Adrenal gland (tissue), 12 donors: ENCODE data around the gene GNAL. TPM values are rescaled to one million over a fixed set of nuclear protein-coding genes. Genes with fewer than 3 reads are reported as not detected.

ENCODE experiments used
- DNase-seq, 7 donors: peaks; one replicate each; pipeline ENCODE4 v3.0.0-alpha.2; 2019 to 2020
- H3K27ac ChIP-seq, 5 donors: fragments of 200-600 bp; sonication (generic) in 4 of 5; 1 replicate in 3 of 5; 2 replicates in 2 of 5; pipeline versions ENCODE4 v1.5.1 to v1.8.0; 2016 to 2020; ENCODE audit warnings: mild to moderate bottlenecking in 1 of 5
- H3K27me3 ChIP-seq: fragments of 200-600 bp; 2 replicates; pipeline ENCODE4 v1.8.0; 2021
- H3K36me3 ChIP-seq, 2 donors: fragments of 200-600 bp; replicated peaks in 1 of 2; 1 replicate in 1 of 2; 2 replicates in 1 of 2; pipeline versions ENCODE4 v1.5.1 to v1.8.0; 2018 to 2022
- H3K4me1 ChIP-seq, 2 donors: fragments of 200-600 bp; replicated peaks in 1 of 2; 1 replicate in 1 of 2; 2 replicates in 1 of 2; pipeline versions ENCODE4 v1.5.1 to v1.8.0; 2018 to 2021
- H3K4me3 ChIP-seq, 4 donors: fragments of 200-600 bp; sonication (generic) in 3 of 4; one replicate each; pipeline ENCODE4 v1.5.1; 2016 to 2018
- H3K9me3 ChIP-seq, 3 donors: fragments of 200-600 bp; sonication (generic) in 1 of 3; replicated peaks in 1 of 3; 1 replicate in 2 of 3; 2 replicates in 1 of 3; pipeline versions ENCODE4 v1.5.1 to v1.8.0; 2016 to 2021
- POLR2A ChIP-seq, 2 donors: fragments of 450-650 bp; IDR thresholded peaks; one replicate each; pipeline ENCODE4 v1.6.1; 2017; ENCODE audit warnings: antibody characterized with exemption in 2 of 2, mild to moderate bottlenecking in 2 of 2, moderate library complexity in 1 of 2
- WGBS, 4 donors: extraction: QIAGEN DNeasy Blood & Tissue Kit in 2 of 4; methylation state at CpG; one replicate each; pipeline versions ENCODE4 v1.1.5 to v1.1.7; 2013 to 2017; 5-methylcytosine and 5-hydroxymethylcytosine counted together
- intact Hi-C, 2 donors: fragments of 100-400 bp; cut with DNase I; formaldehyde crosslinking; loops; one replicate each; pipeline versions ENCODE4 v1.14.1 to v1.15.0; 2022 to 2023
- polyA plus RNA-seq, 3 donors: library from polyadenylated mRNA; stranded (reverse); fragments of 200-250 nt in 2 of 3; fragments of 350-450 nt in 1 of 3; fragmentation: Illumina TruSeq in 1 of 3; extraction: RNeasy Lipid Tissue Mini Kit (QIAGEN cat#74804) in 1 of 3; gene quantifications; one replicate each; pipeline ENCODE4 v1.2.3, GENCODE V29; 2013 to 2014
- total RNA-seq, 9 donors: library from RNA; depleted of rRNA in 4 of 9; stranded (reverse); fragments of >200 nt in 4 of 9; fragments of 120-200 nt in 1 of 9; fragmentation: NEBNext Ultra II Directional in 1 of 9; extraction: Animal tissue kit (Norgen Biotek cat#: 25700) in 1 of 9; gene quantifications; one replicate each; pipeline versions ENCODE4 v1.1.0 to v1.2.4, GENCODE V29; 2013 to 2023
- TF ChIP-seq, protein P1 (sequence below), 6 experiments: fragments of 450-650 bp in 4 of 6; fragments of 200-600 bp in 2 of 6; sonication (generic) in 1 of 6; IDR thresholded peaks; 1 replicate in 5 of 6; 2 replicates in 1 of 6; pipeline versions ENCODE4 v1.5.1 to v1.8.0; 2016 to 2021; ENCODE audit warnings: antibody characterized with exemption in 6 of 6, mild to moderate bottlenecking in 2 of 6, moderate library complexity in 1 of 6
- donor health status: healthy with polysubstance abuse.
- donor health status: Bipolar disorder and iron deficiency.
- donor health status: DM: yes; HTN: yes; CAD: no.
- donor health status: DM: no; HTN: no; CAD: no.
- donor health status: DM: no; HTN: no; CAD: no.
- donor health status: DM: yes; HTN: yes; CAD: no.

The GNAL gene
- total and polyA plus RNA-seq, 12 donors: 0.48 to 7.0 (median 2.3) TPM

DNA sequence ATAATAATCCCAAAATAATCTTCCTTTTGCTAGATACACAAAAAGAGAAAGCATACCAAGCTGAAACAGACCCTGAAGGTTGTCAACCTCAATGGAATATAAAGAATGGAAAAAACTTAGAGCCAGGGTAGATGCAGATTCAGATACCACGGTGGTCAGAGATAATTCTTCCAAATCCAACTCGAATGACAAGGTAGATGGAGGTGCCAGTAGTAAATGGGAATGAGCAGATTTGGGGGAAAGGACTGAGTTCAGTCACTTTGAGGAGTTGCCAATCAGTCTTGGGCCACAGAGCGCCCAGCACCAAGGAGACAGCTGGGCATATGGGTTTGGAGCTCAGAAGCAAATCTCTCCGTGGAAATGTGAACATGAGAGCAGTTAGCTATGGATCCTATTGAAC is 158.7 kb downstream of the GNAL start:
- H3K27me3 ChIP-seq: no peaks in the 10 kb centered on the region
- TF ChIP-seq, protein P1, sequence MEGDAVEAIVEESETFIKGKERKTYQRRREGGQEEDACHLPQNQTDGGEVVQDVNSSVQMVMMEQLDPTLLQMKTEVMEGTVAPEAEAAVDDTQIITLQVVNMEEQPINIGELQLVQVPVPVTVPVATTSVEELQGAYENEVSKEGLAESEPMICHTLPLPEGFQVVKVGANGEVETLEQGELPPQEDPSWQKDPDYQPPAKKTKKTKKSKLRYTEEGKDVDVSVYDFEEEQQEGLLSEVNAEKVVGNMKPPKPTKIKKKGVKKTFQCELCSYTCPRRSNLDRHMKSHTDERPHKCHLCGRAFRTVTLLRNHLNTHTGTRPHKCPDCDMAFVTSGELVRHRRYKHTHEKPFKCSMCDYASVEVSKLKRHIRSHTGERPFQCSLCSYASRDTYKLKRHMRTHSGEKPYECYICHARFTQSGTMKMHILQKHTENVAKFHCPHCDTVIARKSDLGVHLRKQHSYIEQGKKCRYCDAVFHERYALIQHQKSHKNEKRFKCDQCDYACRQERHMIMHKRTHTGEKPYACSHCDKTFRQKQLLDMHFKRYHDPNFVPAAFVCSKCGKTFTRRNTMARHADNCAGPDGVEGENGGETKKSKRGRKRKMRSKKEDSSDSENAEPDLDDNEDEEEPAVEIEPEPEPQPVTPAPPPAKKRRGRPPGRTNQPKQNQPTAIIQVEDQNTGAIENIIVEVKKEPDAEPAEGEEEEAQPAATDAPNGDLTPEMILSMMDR (IDR thresholded peaks at IDR 0.05): no peak
- no peak for TF ChIP-seq POLR2A (IDR thresholded peaks at IDR 0.05)
- H3K9me3 ChIP-seq: no peaks in the 10 kb centered on the region
- intact Hi-C loops: no loop called here
- no peak for DNase-seq
- H3K27ac ChIP-seq: no peak overlapping the region
- H3K4me1 ChIP-seq: peaks cover 6 to 11% of the 10 kb centered on the region in 2 donors
- H3K4me3 ChIP-seq: no peak overlapping the region
- no peaks in the 10 kb centered on the region for H3K36me3 ChIP-seq
- WGBS, 4 donors: 70 to 80% (median 77%) methylated on average over 4 of the region's 4 CpGs

DNA sequence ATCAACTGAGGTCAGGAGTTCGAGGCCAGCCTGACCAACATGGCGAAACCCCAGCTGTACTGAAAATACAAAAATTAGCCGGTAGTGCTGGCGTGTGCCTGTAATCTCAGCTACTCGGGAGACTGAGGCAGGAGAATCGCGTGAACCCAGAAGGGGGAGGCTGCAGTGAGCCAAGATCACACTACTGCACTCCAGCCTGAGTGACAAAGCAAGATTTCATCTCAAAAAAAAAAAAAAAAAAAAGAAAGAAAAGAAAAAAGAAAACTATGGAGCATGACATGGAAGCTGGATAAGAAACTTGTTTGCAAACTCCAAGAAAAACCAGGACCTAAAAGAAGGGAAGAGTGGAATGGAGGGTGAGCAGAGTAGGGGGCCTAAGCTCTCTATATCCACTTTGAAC is 160.2 kb downstream of the GNAL start:
- WGBS, 4 donors: 84 to 93% (median 91%) methylated on average over 7 of the region's 7 CpGs
- H3K4me1 ChIP-seq: peaks cover 6 to 24% of the 10 kb centered on the region in 2 donors
- no peak for DNase-seq
- H3K9me3 ChIP-seq: no peaks in the 10 kb centered on the region
- H3K27ac ChIP-seq: peak overlapping the region in 4 of 5 donors; percentile 2 to 95 (median 90)
- intact Hi-C loops: no loop called here
- no peaks in the 10 kb centered on the region for H3K27me3 ChIP-seq
- H3K4me3 ChIP-seq: no peak overlapping the region
- TF ChIP-seq POLR2A (IDR thresholded peaks at IDR 0.05): no peak
- TF ChIP-seq, protein P1 (IDR thresholded peaks at IDR 0.05): no peak
- H3K36me3 ChIP-seq: no peaks in the 10 kb centered on the region

DNA sequence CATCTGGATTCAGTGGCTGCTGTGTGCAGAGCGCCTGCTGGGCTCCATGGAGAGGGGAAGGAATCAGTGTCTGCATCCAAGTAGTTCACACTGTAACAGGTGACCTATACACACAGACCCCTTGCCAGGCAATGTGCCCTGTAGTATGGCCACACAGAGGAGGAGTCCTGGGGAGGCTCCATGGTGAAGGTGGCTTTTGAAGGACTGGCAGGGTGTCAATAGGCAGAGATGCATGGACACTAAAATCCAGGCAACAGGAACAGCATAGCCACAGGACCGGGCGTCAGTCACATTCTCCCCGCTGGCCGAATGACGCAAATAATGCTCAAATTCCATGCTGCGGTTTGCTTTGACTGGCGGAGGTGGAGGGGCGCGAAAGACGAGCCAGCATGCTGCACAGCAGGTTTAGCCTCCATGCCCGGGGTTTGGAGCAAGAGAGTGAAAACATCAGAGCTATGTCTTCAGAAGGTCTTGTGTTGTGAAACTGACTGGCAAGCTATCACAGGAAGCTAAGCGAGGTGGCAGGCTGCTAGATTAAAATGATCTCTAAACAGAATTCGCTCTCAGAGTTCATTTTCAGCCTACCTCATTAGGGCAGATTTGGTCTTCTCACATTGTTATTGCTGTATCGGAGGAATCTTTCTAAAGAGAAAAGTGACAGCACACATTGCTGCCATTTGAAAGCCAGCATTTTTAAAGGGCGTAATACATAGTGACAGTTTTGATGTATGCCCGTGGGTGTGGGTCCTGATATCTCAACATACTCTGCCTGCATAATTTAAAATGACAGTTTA is 161.0 kb downstream of the GNAL start:
- Histone ChIP-seq H3K4me3 (peak overlapping the region in 3 of 4 donors; percentile 77 to 95 (median 82)), H3K27me3 (no peaks in the 10 kb centered on the region), H3K36me3 (no peaks in the 10 kb centered on the region), H3K9me3 (no peaks in the 10 kb centered on the region), H3K27ac (peak overlapping the region; percentile 2 to 95 (median 91)), H3K4me1 (peaks cover 6 to 24% of the 10 kb centered on the region in 2 donors)
- DNase-seq: peak; percentile 62 to 89 (median 77)
- peak; percentile 24 to 68 for TF ChIP-seq POLR2A (IDR thresholded peaks at IDR 0.05)
- TF ChIP-seq, protein P1 (IDR thresholded peaks at IDR 0.05): no peak
- 6 to 18% (median 12%) methylated on average over 8 to 17 of the region's 17 CpGs for WGBS, 4 donors
- intact Hi-C loops: loop anchor here in 1 of 2 donors (10.0 kb wide), 1 partner anchor 55 kb away; the partner anchor contains the start of gene MPPE1

DNA sequence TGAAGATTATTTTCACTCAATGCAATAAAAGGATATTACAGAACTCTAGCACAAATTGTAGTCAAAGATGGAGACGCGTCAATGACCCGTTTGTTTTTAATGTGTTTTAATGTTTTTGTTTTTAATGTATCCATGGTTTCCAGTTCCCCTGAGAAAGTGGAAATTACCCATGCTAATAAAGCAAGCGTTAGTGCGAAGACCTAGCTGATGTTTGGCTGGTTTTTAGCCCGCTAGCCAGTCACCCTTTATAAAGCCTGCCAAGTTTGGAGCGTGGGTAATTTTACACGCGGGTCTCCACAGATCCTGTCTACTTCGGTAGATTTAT is 161.7 kb downstream of the GNAL start:
- Histone ChIP-seq H3K9me3 (no peaks in the 10 kb centered on the region), H3K27ac (peak overlapping the region; percentile 79 to 95 (median 91)), H3K36me3 (no peaks in the 10 kb centered on the region), H3K4me1 (peaks cover 6 to 24% of the 10 kb centered on the region in 2 donors), H3K27me3 (no peaks in the 10 kb centered on the region), H3K4me3 (peak overlapping the region; percentile 62 to 95 (median 80))
- intact Hi-C loops: loop anchor here in 1 of 2 donors (10.0 kb wide), 1 partner anchor 54 kb away; the partner anchor contains the start of gene MPPE1
- TF ChIP-seq, protein P1 (IDR thresholded peaks at IDR 0.05): no peak
- no peak for TF ChIP-seq POLR2A (IDR thresholded peaks at IDR 0.05)
- DNase-seq: no peak
- WGBS, 4 donors: 0 to 1% (median 1%) methylated on average over 10 of the region's 10 CpGs
